Body of pancreas (tissue), 4 donors: Measurements from ENCODE around the gene LIPN. TPM values are rescaled to one million over a fixed set of nuclear protein-coding genes. Genes with fewer than 3 reads are reported as not detected.

ENCODE experiments used
- ATAC-seq: fragments of 150-250 bp; one replicate; pipeline ENCODE4 v1.9.1; 2016
- DNase-seq, 4 donors: peaks; one replicate each; pipeline ENCODE4 v3.0.0-alpha.2; 2019
- H3K27ac ChIP-seq, 4 donors: fragments of 200-600 bp; sonication (generic); 1 replicate in 3 of 4; 2 replicates in 1 of 4; pipeline versions ENCODE4 v1.5.1 to v1.6.1; 2016 to 2019; ENCODE audit warnings: mild to moderate bottlenecking in 1 of 4, mixed read lengths in 1 of 4, moderate library complexity in 1 of 4
- H3K27me3 ChIP-seq, 2 donors: fragments of 200-600 bp; sonication (generic); one replicate each; pipeline ENCODE4 v1.6.0; 2016; ENCODE audit warnings: mild to moderate bottlenecking in 1 of 2
- H3K36me3 ChIP-seq, 2 donors: fragments of 200-600 bp; sonication (generic); replicated peaks in 1 of 2; 2 replicates each; pipeline ENCODE4 v1.5.1; 2016; ENCODE audit warnings: low read depth in 2 of 2; ENCODE audit not compliant: insufficient read depth in 1 of 2
- H3K4me1 ChIP-seq: fragments of 200-600 bp; sonication (generic); one replicate; pipeline ENCODE4 v1.6.0; 2016
- H3K4me3 ChIP-seq, 2 donors: fragments of 200-600 bp; sonication (generic); 1 replicate in 1 of 2; 2 replicates in 1 of 2; pipeline ENCODE4 v1.5.1; 2016 to 2019
- H3K9me3 ChIP-seq, 3 donors: fragments of 200-600 bp; sonication (generic); 1 replicate in 2 of 3; 2 replicates in 1 of 3; pipeline ENCODE4 v1.5.1; 2016
- CTCF ChIP-seq, 7 experiments: fragments of 450-650 bp in 4 of 7; fragments of 200-600 bp in 3 of 7; sonication (generic) in 3 of 7; IDR thresholded peaks; one replicate each; pipeline ENCODE4 v1.5.1; 2016 to 2019; ENCODE audit warnings: antibody characterized with exemption in 7 of 7
- POLR2A ChIP-seq, 3 donors: fragments of 450-650 bp; IDR thresholded peaks; one replicate each; pipeline ENCODE4 v1.6.1; 2016; ENCODE audit warnings: antibody characterized with exemption in 3 of 3, mild to moderate bottlenecking in 2 of 3
- WGBS, 2 donors: methylation state at CpG; one replicate each; pipeline ENCODE4 v1.1.5; 2017; 5-methylcytosine and 5-hydroxymethylcytosine counted together
- intact Hi-C: fragments of 100-400 bp; cut with DNase I; formaldehyde crosslinking; loops from one replicate; pipeline ENCODE4 v1.15.1; 2023
- total RNA-seq, 2 donors: library from RNA; depleted of rRNA; stranded (reverse); fragments of >200 nt; gene quantifications; one replicate each; pipeline ENCODE4 v1.1.0, GENCODE V29; 2016

The LIPN gene
- total RNA-seq, 2 donors from 2014 or later = not detected

GRCh38 chr10:88794731-88795130, 34.9 kb downstream of the LIPN start:
- no peak for ATAC-seq
- no peak for DNase-seq
- intact Hi-C loops = no loop called here
- Histone ChIP-seq H3K27ac (no peak overlapping the region), H3K9me3 (no peaks in the 10 kb centered on the region), H3K4me3 (no peak overlapping the region), H3K4me1 (no peaks in the 10 kb centered on the region), H3K36me3 (no peaks in the 10 kb centered on the region), H3K27me3 (no peaks in the 10 kb centered on the region)
- 48 to 65% methylated on average over 1 of the region's 1 CpG for WGBS, 2 donors
- TF ChIP-seq POLR2A (IDR thresholded peaks at IDR 0.05) (no peak), CTCF (IDR thresholded peaks at IDR 0.05) (no peak)

GRCh38 chr10:88800152-88801125, 40.6 kb downstream of the LIPN start:
- Histone ChIP-seq H3K4me1 (no peaks in the 10 kb centered on the region), H3K4me3 (no peak overlapping the region), H3K36me3 (no peaks in the 10 kb centered on the region), H3K27ac (no peak overlapping the region), H3K27me3 (no peaks in the 10 kb centered on the region), H3K9me3 (no peaks in the 10 kb centered on the region)
- DNase-seq (no peak), ATAC-seq (no peak)
- 87% methylated on average over 2 of the region's 2 CpGs for WGBS, 2 donors
- intact Hi-C loops = no loop called here
- TF ChIP-seq CTCF (IDR thresholded peaks at IDR 0.05) (no peak), POLR2A (IDR thresholded peaks at IDR 0.05) (no peak)

- Histone ChIP-seq H3K27ac (no peak within 1 kb of the TSS), H3K4me1 (no peaks in the 10 kb centered on the region), H3K27me3 (no peaks in the 10 kb centered on the region), H3K9me3 (no peaks in the 10 kb centered on the region), H3K36me3 (no peaks in the 10 kb centered on the region), H3K4me3 (no peak within 1 kb of the TSS)
- WGBS, 2 donors = 65 to 79% methylated on average over 2 of the region's 2 CpGs
- intact Hi-C loops = no loop called here
- TF ChIP-seq CTCF (IDR thresholded peaks at IDR 0.05) (no peak), POLR2A (IDR thresholded peaks at IDR 0.05) (no peak)
- no peak for DNase-seq
- no peak for ATAC-seq
These were observed 42.9 kb downstream of the LIPN start, which contains the start of gene LIPM for GRCh38 chr10:88802523-88803285. Gene LIPM (plus strand): TSS chr10:88802730. CDS start chr10:88802897, 167 bp downstream.

- TF ChIP-seq POLR2A (IDR thresholded peaks at IDR 0.05) (no peak), CTCF (IDR thresholded peaks at IDR 0.05) (no peak)
- no peak for DNase-seq
- Histone ChIP-seq H3K4me1 (no peaks in the 10 kb centered on the region), H3K36me3 (no peaks in the 10 kb centered on the region), H3K9me3 (no peaks in the 10 kb centered on the region), H3K4me3 (no peak overlapping the region), H3K27ac (no peak overlapping the region), H3K27me3 (no peaks in the 10 kb centered on the region)
- intact Hi-C loops = no loop called here
- WGBS, 2 donors = 82 to 90% methylated on average over 2 of the region's 2 CpGs
- ATAC-seq = no peak
These were observed 43.8 kb downstream of the LIPN start for GRCh38 chr10:88803641-88804040.
